Endodermal cell (in vitro differentiated cells): ENCODE results near the gene PARVA. TPM values are rescaled to one million over a fixed set of nuclear protein-coding genes. Genes with fewer than 3 reads are reported as not detected.
A peak's percentile ranks its signal among the peaks of the same experiment; 100 is the strongest.

Experiments used
- DNase-seq: peaks from one replicate; pipeline ENCODE4 v3.0.0-alpha.2; 2017
- H3K27ac ChIP-seq: 2 replicates; pipeline ENCODE4 v1.5.1; 2013; ENCODE audit warnings: mild to moderate bottlenecking, low read depth, low read length, moderate library complexity
- H3K27me3 ChIP-seq: 2 replicates; pipeline ENCODE4 v1.6.1; 2013; ENCODE audit warnings: mild to moderate bottlenecking, low read length, moderate library complexity; ENCODE audit not compliant: insufficient read depth, control insufficient read depth, poor library complexity, severe bottlenecking
- H3K36me3 ChIP-seq: 2 replicates; pipeline ENCODE4 v1.7.0; 2013; ENCODE audit warnings: mild to moderate bottlenecking, low read length, moderate library complexity; ENCODE audit not compliant: control insufficient read depth, insufficient read depth
- H3K4me1 ChIP-seq: one replicate; pipeline ENCODE4 v1.7.0; 2013; ENCODE audit warnings: low read length; ENCODE audit not compliant: control insufficient read depth, insufficient read depth
- H3K4me3 ChIP-seq: 2 replicates; pipeline ENCODE4 v1.5.1; 2013; ENCODE audit warnings: mild to moderate bottlenecking, low read length, moderate library complexity
- H3K9ac ChIP-seq: 2 replicates; pipeline ENCODE4 v1.6.1; 2013; ENCODE audit warnings: mild to moderate bottlenecking, low read length, moderate library complexity; ENCODE audit not compliant: poor library complexity, severe bottlenecking; ENCODE audit errors: extremely low read depth
- H3K9me3 ChIP-seq: 2 replicates; pipeline ENCODE4 v1.6.1; 2013; ENCODE audit warnings: mild to moderate bottlenecking, low read length, moderate library complexity; ENCODE audit not compliant: control insufficient read depth
- H3K27ac Mint-ChIP-seq: 2 replicates; pipeline ENCODE4 v1.8.0; 2020; ENCODE audit warnings: mixed read lengths
- H3K27me3 Mint-ChIP-seq: 2 replicates; pipeline ENCODE4 v1.8.0; 2021; ENCODE audit warnings: mild to moderate bottlenecking, mixed read lengths; ENCODE audit not compliant: insufficient read depth
- H3K36me3 Mint-ChIP-seq: 2 replicates; pipeline ENCODE4 v1.8.0; 2020; ENCODE audit warnings: low read depth, mixed read lengths
- H3K4me1 Mint-ChIP-seq: 2 replicates; pipeline ENCODE4 v1.8.0; 2020; ENCODE audit warnings: mixed read lengths
- H3K4me3 Mint-ChIP-seq: 2 replicates; pipeline ENCODE4 v1.8.0; 2020; ENCODE audit warnings: mild to moderate bottlenecking, moderate library complexity, mixed read lengths
- H3K9me3 Mint-ChIP-seq: 2 replicates; pipeline ENCODE4 v1.8.0; 2020; ENCODE audit warnings: mild to moderate bottlenecking, mixed read lengths
- CTCF ChIP-seq: fragments of 200-600 bp; sonication (generic); conservative IDR thresholded peaks from 2 replicates; pipeline ENCODE4 v1.5.0; 2021; ENCODE audit warnings: antibody characterized with exemption, mild to moderate bottlenecking
- WGBS, 2 experiments: methylation state at CpG; one replicate each; pipeline versions ENCODE4 v1.1.5 to v1.1.7; 2013; ENCODE audit warnings: missing lambda C conversion rate in 2 of 2, mixed read lengths in 1 of 2; ENCODE audit not compliant: insufficient coverage in 1 of 2, insufficient read length in 1 of 2; 5-methylcytosine and 5-hydroxymethylcytosine counted together
- total RNA-seq, 2 donors: library from RNA; stranded (reverse); fragmentation: NEBNext Ultra II Directional in 1 of 2; extraction: Animal tissue kit (Norgen Biotek cat#: 25700) in 1 of 2; gene quantifications; 2 replicates in 1 of 2; 3 replicates in 1 of 2; pipeline ENCODE4 v1.2.1, GENCODE V29; 2021

The PARVA gene
- total RNA-seq, 2 donors from 2014 or later, result 27.3 to 37.3 TPM

GRCh38 chr11:12390687-12391110 is 13.3 kb downstream of the PARVA start:
- Histone ChIP-seq H3K4me3 (no peak overlapping the region), H3K36me3 (peaks cover 22% of the 10 kb centered on the region), H3K4me1 (peaks cover 10% of the 10 kb centered on the region), H3K9ac (no peak overlapping the region), H3K27ac (no peak overlapping the region), H3K9me3 (peaks cover 24% of the 10 kb centered on the region), H3K27me3 (no peaks in the 10 kb centered on the region)
- no peak for DNase-seq
- Mint-ChIP-seq H3K9me3 (peaks cover 26% of the 10 kb centered on the region), H3K36me3 (peaks cover 24% of the 10 kb centered on the region), H3K4me3 (no peak overlapping the region), H3K27me3 (no peaks in the 10 kb centered on the region), H3K4me1 (peaks cover 32% of the 10 kb centered on the region), H3K27ac (no peak overlapping the region)
- no peak for TF ChIP-seq CTCF

GRCh38 chr11:12392672-12393071 is 15.3 kb downstream of the PARVA start:
- peaks cover 22% of the 10 kb centered on the region for H3K36me3 ChIP-seq
- H3K27me3 ChIP-seq, result no peaks in the 10 kb centered on the region
- no peak for TF ChIP-seq CTCF
- peaks cover 10% of the 10 kb centered on the region for H3K4me1 ChIP-seq
- no peak overlapping the region for H3K27ac ChIP-seq
- Mint-ChIP-seq H3K4me1 (peaks cover 27% of the 10 kb centered on the region), H3K9me3 (peaks cover 43% of the 10 kb centered on the region), H3K4me3 (no peak overlapping the region), H3K27me3 (no peaks in the 10 kb centered on the region), H3K27ac (no peak overlapping the region), H3K36me3 (peaks cover 38% of the 10 kb centered on the region)
- no peak overlapping the region for H3K9ac ChIP-seq
- no peak for DNase-seq
- 67 to 96% methylated on average over 1 of the region's 1 CpG for WGBS, 2 experiments
- peaks cover 42% of the 10 kb centered on the region for H3K9me3 ChIP-seq
- H3K4me3 ChIP-seq, result no peak overlapping the region

- Histone ChIP-seq H3K4me3 (peak overlapping the region; percentile 64), H3K9ac (no peak overlapping the region), H3K36me3 (peaks cover 22% of the 10 kb centered on the region), H3K9me3 (peaks cover 42% of the 10 kb centered on the region), H3K27me3 (no peaks in the 10 kb centered on the region), H3K27ac (no peak overlapping the region), H3K4me1 (peaks cover 2% of the 10 kb centered on the region)
- Mint-ChIP-seq H3K27me3 (no peaks in the 10 kb centered on the region), H3K9me3 (peaks cover 46% of the 10 kb centered on the region), H3K27ac (no peak overlapping the region), H3K4me1 (peaks cover 21% of the 10 kb centered on the region), H3K4me3 (no peak overlapping the region), H3K36me3 (peaks cover 43% of the 10 kb centered on the region)
- TF ChIP-seq CTCF, result no peak
- no peak for DNase-seq
- WGBS, 2 experiments, result 88% methylated on average over 1 of the region's 1 CpG; no CpG with 5 or more reads in 1 of the 2 experiments
These were observed 16.3 kb downstream of the PARVA start for GRCh38 chr11:12393691-12394090.
